GM19025 (cell line): ENCODE data around the gene AP3D1.

Experiments
- ATAC-seq: cut with Tn5 transposase; IDR thresholded peaks from one replicate; pipeline ENCODE4 v1.9.1; 2021; ENCODE audit warnings: mild to moderate bottlenecking, low read depth, moderate library complexity; ENCODE audit not compliant: unreplicated experiment

AP3D1 gene

DNA sequence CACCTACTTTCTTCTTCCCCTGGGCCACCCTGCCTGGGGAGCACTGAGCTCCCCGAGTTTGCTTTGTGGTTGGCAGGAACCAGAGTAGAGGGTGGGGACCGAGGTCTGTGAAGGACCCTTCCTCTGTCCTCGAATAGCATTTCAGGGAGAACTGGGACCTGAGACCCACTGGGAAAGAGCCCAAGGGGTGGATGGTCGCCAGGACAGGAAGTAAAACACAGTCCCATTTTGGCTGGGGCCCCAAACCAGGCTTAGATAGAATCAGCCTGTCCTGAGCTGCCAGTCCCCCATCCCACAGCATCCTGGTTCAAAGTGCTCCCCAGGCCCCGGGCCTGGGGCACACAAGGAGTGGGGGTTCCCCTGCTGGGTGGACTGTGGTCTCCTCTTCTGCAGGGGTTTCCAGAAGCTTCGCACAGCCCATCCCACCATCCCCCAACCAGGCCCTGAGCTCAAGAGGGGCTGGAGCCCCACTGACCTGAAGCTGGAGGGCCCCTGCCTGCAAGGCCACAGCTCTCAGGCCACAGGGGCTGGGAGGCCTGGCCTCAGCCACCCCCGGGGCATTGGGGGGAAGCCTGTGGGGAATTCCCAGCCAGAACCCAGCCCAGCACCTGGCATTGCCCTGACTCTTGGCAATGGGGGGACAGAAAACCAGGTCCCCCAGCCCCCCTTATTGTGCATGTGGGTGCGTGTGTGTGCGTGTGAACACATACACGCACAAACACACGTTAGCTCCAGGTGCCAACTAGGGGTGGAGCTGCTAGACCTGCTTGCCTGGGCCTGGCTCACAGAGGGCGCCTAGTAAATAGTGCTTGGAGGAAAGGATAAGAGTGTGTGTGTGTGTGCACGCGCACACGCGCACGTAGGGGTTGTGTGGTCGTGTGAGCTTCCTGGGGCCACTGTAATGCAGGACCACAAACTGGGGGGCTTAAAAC lies 99.3 kb downstream of the AP3D1 start:
- ATAC-seq: no peak

DNA sequence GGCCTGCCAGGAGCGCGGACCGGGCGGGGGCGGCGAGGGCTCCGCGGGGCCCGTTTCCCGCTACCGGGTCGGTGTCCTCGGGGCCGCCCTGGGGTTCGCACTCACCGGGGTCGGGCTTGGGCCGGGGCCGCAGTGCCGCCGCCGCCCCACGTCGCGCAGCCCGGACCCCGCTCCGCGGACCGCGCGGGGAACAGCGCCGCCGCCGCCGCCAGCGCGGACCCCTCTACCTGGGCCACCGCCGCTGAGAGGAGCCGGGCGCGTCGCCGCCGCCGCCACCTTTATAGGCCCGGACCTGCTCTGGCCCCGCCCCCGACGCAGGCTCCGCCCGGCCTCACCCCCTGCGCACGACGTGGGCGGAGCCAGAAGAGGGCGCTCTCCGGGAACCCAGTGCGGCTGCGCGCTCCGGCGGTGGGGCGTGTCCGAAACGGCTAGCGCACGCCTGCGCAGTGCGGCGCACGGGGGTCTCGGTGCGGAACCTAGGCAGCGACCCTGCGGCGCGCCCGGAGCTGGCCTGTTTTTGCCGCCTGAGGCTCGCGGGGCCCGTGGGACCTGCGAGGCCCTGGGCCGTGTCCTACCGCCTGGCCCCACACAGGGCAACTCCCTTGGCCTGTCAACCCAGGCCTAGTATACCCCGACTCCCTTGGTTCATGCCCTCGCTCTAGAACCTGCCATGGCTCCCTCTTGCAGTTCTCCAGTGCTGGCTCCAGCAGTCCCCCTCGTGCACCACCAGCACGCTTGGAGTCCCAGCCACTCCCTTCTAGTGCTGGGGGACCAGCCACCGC lies 100.2 kb downstream of the AP3D1 start, which contains the start of gene MKNK2:
TSS of gene MKNK2 (minus strand) at position 254 of the 782 bp plus-strand sequence. CDS start 393 bp downstream, outside the sequence.
- ATAC-seq: peak; percentile 51
